GM12874 (cell line): ENCODE measurements around the gene KAT6B.

Experiments
- TF ChIP-seq, protein P1 (sequence below): IDR thresholded peaks from 2 replicates; pipeline ENCODE4 v1.5.1; 2011; ENCODE audit warnings: low read depth, mild to moderate bottlenecking, control low read depth, low read length, moderate library complexity; ENCODE audit not compliant: insufficient read depth

Gene KAT6B

DNA sequence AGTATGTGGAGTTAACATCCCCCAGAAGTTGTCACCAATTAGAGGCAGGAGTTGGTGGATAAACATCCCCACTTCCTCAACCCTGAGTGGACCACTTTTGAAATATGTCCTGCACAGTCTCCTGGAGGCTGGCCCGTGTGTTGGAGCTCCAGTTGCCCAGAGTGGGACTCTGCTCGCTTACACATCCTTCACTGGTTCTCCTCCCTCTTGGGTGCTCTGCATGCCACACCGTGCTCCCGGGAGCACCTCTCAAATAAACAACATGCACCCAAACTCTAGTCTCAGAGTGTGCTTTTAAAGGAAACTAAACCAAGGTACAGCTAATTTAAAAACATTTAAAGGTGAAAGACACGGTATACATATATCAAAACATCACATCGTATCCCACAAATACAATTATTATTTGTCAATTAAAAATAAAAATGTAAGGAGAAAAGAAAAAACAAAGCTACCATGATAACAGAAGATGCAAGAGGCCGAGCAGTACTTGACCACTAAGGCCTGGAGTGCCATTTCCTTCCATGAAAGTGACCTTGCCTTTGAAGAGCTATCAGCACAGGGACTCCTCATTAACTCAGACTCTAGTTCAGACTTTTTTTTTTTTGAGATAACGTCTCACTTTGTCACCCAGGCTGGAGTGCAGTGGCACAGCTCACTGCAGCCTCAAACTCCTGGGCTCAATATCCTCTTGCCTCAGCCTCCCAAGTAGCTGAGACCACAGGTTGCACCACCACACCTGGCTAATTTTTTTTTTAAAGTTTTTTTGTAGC, 237.2 kb downstream of the KAT6B start:
- TF ChIP-seq, protein P1, sequence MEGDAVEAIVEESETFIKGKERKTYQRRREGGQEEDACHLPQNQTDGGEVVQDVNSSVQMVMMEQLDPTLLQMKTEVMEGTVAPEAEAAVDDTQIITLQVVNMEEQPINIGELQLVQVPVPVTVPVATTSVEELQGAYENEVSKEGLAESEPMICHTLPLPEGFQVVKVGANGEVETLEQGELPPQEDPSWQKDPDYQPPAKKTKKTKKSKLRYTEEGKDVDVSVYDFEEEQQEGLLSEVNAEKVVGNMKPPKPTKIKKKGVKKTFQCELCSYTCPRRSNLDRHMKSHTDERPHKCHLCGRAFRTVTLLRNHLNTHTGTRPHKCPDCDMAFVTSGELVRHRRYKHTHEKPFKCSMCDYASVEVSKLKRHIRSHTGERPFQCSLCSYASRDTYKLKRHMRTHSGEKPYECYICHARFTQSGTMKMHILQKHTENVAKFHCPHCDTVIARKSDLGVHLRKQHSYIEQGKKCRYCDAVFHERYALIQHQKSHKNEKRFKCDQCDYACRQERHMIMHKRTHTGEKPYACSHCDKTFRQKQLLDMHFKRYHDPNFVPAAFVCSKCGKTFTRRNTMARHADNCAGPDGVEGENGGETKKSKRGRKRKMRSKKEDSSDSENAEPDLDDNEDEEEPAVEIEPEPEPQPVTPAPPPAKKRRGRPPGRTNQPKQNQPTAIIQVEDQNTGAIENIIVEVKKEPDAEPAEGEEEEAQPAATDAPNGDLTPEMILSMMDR, result no peak

DNA sequence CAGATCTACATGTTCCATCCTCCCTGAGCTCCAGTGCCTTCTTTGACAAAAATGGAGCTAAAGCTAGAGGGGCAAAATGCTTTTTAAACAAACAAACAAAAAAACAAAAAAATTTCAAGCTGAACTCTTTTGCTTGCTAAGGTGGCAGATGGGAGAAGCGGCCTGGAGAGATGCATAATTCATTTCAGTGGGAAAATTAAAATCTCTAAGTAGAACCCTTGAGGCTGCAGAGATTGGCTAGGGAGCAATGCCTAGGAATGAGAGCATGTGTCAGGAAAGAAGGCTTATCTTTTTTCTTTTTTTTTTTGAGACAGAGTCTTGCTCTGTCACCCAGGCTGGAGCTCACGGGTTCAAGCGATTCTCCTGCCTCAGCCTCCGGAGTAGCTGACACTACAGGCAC, 238.7 kb downstream of the KAT6B start:
- TF ChIP-seq, protein P1, result no peak

DNA sequence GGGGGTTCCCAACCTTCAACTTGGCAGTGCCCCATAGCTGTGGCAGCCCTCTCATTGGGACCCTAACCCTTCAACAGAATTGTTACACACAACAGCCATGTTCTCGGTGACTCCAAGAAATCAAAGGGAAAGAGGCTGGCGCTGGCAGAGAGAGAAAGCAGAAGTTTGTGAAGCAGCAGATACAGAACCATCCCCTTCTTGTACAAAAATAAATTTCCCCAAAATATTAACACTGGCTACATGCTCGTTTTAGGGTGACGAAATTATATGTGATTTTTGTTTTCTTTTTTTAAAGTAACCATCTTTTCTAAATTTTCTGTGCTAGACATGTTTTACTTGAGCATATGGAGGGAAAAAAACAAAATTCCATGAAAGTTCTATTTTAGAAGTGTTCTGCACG, 239.9 kb downstream of the KAT6B start:
- TF ChIP-seq, protein P1, result no peak

GRCh38 chr10:75067272-75067671, 240.9 kb downstream of the KAT6B start:
- TF ChIP-seq, protein P1, result no peak

DNA sequence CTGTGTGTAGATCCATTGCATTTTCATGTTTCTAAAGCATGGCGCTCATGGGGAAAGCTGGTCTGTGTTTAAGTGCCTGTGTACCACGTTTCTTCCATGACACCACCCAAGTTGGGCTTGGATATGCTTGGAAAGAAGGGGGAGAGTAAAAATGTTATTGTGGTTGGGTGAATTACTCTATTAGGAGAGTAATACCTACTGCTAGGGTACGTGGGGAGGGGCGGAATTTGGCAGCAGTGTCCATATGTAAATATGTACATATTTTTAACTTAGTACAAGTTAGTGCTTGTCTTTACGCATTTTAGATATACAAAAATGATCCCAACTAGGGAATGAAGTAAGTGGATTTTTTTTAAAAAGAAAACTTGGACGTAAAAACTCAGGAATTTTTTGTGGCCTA, 242.1 kb downstream of the KAT6B start:
- TF ChIP-seq, protein P1, result no peak

- TF ChIP-seq, protein P1, result no peak
Measured at GRCh38 chr10:75070476-75070875, 244.1 kb downstream of the KAT6B start.

DNA sequence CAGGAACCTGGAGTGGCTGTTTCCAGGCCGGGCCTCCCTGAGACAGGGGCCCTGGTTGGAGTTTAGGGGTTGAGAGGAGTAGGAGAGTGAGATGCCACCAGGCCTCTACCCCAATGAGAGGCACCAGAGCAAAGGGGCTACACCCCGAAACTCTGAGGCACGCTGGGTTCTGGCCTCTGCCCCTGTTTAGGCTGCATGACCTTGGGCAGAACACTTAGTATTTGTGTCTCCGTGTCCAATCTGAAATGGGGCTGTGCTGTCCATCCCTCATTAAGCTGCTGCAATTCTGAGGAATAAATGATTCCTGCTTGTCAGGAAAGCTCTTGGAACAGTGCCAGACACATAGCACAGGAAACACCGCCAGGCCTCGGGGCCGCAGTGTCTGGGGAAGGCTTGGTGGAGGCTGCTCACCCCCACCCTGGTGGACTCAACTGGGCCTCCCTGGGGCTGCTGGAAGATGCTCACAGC, 244.6 kb downstream of the KAT6B start:
- TF ChIP-seq, protein P1, result no peak
